Activated CD8-positive, alpha-beta memory T cell treated with anti-CD3 and anti-CD28 coated beads, Interleukin-2, amount 50 U/mL, for 1 hour (primary cell): ENCODE results near the gene MAP3K9.

Experiments
- DNase-seq: peaks from one replicate; pipeline ENCODE4 v3.0.0-alpha.2; 2020; ENCODE audit errors: extremely low read depth

MAP3K9 gene

GRCh38 chr14:70788898-70789297, 20.4 kb downstream of the MAP3K9 start:
- DNase-seq = no peak

- no peak for DNase-seq
Observed at GRCh38 chr14:70785556-70785955, 23.8 kb downstream of the MAP3K9 start.

GRCh38 chr14:70784886-70785285, 24.4 kb downstream of the MAP3K9 start:
- DNase-seq = no peak

GRCh38 chr14:70782361-70782760, 27.0 kb downstream of the MAP3K9 start:
- no peak for DNase-seq

- no peak for DNase-seq
Observed at GRCh38 chr14:70780396-70781075, 28.8 kb downstream of the MAP3K9 start.

- DNase-seq = no peak
Observed at GRCh38 chr14:70779667-70780066, 29.6 kb downstream of the MAP3K9 start.

GRCh38 chr14:70776197-70776596, 33.1 kb downstream of the MAP3K9 start:
- DNase-seq = no peak

GRCh38 chr14:70773182-70773862, 36.0 kb downstream of the MAP3K9 start:
- no peak for DNase-seq

GRCh38 chr14:70771781-70772212, 37.5 kb downstream of the MAP3K9 start:
- no peak for DNase-seq

GRCh38 chr14:70770490-70770889, 38.8 kb downstream of the MAP3K9 start:
- no peak for DNase-seq

GRCh38 chr14:70759398-70759797, 49.9 kb downstream of the MAP3K9 start:
- DNase-seq = no peak

GRCh38 chr14:70755655-70756054, 53.7 kb downstream of the MAP3K9 start:
- DNase-seq = no peak

GRCh38 chr14:70754991-70755390, 54.3 kb downstream of the MAP3K9 start:
- DNase-seq = no peak

- no peak for DNase-seq
Observed at GRCh38 chr14:70753518-70753953, 55.8 kb downstream of the MAP3K9 start.

GRCh38 chr14:70748422-70748821, 60.9 kb downstream of the MAP3K9 start:
- DNase-seq = no peak

GRCh38 chr14:70744641-70745040, 64.7 kb downstream of the MAP3K9 start:
- no peak for DNase-seq

- DNase-seq = no peak
Observed at GRCh38 chr14:70742316-70742715, 67.0 kb downstream of the MAP3K9 start.

- DNase-seq = no peak
Observed at GRCh38 chr14:70741482-70741881, 67.8 kb downstream of the MAP3K9 start.

GRCh38 chr14:70735043-70735442, 74.3 kb downstream of the MAP3K9 start:
- no peak for DNase-seq

GRCh38 chr14:70731447-70732239, 77.7 kb downstream of the MAP3K9 start:
- DNase-seq = no peak

GRCh38 chr14:70730393-70730792, 78.9 kb downstream of the MAP3K9 start:
- no peak for DNase-seq

GRCh38 chr14:70726651-70727375, 82.5 kb downstream of the MAP3K9 start:
- no peak for DNase-seq
